Measurements from ENCODE around the gene IDS.
"Not testable (repeated sequence)": the region's sequence is repeated elsewhere in the genome, so short reads cannot be mapped to it uniquely, and the experiment has no call there.

Gene IDS

GRCh38 chrX:149527705-149528104 is 22.6 kb upstream of the IDS start:
- no peak for DNase-seq (ENCODE audit: low read depth)

- DNase-seq (ENCODE audit: low read depth), result not testable (repeated sequence)
Observed at GRCh38 chrX:149526318-149527033, 21.4 kb upstream of the IDS start.

GRCh38 chrX:149525903-149526302 is 20.8 kb upstream of the IDS start:
- not testable (repeated sequence) for DNase-seq (ENCODE audit: low read depth)

- not testable (repeated sequence) for DNase-seq (ENCODE audit: low read depth)
Observed at GRCh38 chrX:149525389-149525788, 20.3 kb upstream of the IDS start.

DNA sequence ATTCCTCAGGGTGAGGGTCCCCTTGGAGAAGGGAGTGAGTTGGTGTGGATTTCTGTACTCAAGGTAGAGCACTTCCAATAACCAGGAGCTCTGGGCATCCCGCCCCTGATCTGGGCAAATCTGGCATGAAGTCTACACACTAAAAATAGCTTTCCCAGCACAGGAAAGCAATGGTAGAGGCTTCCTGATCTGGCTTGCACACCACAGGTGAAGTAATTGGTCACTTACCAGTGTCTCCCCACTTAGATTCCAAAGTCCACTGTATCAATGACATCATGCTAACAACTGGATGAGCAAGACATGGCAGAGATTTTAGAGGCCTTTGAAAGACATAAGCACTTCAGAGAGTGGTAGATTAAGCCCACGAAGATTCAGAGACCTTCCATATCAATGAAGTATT is 17.8 kb upstream of the IDS start:
- DNase-seq (ENCODE audit: low read depth), result no peak

- DNase-seq (ENCODE audit: low read depth), result no peak
Observed at GRCh38 chrX:149521438-149521837, 16.3 kb upstream of the IDS start.

DNA sequence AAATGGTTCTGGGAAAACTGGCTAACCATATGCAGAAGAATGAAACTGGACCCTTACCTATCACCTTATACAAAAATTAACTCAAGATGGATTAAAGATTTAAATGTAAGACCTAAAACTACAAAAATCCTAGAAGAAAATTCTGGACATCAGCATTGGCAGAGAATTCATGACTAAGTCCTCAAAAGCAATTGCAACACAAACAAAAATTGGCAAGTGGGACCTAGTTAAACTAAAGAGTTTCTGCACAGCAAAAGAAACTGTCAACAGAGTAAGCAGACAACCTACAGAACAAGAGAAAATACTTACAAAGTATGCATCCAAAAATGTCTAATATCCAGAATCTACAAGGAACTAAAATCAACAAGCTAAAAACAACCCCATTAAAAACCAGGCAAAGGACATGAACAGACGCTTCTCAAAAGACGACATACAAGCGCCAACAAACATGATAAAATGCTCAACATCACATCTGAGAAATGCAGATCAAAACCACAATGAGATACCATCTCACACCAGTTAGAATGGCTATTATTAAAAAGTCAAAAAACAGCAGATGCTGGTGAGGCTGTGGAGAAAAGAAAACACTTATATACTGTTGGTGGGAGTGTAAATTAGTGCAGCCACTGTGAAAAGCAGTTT is 15.7 kb upstream of the IDS start:
- not testable (repeated sequence) for DNase-seq (ENCODE audit: low read depth)

DNA sequence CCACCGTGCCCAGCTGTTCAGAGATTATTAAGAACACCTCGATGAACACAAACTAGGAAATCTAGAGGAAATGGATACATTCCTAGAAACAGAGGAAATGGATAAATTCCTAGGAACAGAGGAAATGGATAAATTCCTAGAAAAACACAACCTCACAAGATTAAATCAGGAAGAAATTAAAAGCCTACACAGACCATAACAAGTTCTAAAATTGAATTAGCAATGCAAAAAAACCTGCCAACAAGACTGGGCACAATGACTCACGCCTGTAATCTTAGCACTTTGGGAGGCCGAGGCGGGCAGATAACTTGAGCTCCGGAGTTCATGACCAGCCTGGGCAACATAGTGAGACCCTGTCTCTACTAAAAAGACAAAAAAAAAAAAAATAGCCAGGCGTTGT is 13.1 kb upstream of the IDS start:
- no peak for DNase-seq (ENCODE audit: low read depth)

DNA sequence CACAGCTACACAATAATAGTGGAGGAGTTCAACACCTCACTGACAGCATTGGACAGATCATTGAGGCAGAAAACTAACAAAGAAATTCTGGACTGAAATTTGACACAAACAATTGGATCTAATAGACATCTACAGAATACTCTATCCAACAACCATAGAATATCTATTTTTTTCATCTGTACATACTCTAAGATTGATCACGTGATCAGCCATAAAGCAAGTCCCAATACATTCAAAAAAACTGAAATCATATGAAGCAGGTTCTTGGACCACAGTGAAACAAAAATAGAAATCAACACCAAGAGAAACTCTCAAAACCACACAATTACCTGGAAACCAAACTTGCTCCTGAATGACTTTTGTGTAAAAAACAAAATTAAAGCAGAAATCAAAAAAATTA is 12.2 kb upstream of the IDS start:
- no peak for DNase-seq (ENCODE audit: low read depth)

DNA sequence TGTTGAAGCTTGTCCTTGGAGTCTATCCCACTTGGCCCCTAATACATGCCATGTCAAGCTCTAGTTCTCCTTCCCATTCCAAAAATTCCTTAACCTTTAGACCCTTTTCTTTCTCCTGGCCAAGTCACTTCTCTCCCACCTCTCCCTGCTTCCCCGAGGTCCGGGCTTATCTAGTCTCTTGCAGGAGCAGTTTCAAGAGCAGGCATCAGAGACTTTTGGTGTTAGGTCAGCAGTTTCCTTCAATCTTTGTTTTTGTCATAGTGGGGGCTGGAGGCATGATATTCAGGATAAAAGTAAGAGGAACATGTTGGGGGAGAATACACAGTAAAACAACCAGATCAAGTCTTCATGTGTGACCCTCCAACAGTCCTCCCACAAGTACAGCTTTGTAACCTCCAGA is 11.5 kb upstream of the IDS start:
- no peak for DNase-seq (ENCODE audit: low read depth)

GRCh38 chrX:149515954-149516602 is 11.0 kb upstream of the IDS start:
- no peak for DNase-seq (ENCODE audit: low read depth)

DNA sequence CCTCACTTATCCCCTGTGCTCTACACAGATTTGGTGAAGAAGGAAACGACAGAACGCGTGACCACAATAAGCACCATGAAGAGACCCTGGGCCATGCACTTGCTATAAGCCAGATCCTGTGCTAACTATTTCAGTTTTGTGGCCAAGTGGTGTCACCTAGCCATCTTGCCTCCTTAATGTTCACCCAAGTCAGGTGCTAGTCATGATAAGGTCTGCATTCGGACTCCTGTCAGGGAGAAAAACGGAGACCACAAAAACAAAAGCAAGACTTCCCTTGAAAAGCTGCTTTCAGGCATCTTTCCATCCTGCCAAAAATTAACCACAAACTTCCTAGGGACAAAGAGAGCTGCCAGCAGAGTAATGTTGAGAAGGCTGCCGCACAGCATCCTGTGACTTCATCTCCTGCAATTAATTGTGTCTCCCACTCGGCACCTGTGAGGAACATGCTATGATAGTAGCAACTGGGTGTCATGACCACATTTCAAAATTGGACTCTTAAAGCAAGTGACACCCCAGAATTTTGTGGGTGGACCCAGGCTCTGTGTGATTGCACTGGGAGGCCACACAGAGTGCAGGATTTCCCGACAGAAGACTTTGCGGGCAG is 8.8 kb upstream of the IDS start:
- no peak for DNase-seq (ENCODE audit: low read depth)

DNA sequence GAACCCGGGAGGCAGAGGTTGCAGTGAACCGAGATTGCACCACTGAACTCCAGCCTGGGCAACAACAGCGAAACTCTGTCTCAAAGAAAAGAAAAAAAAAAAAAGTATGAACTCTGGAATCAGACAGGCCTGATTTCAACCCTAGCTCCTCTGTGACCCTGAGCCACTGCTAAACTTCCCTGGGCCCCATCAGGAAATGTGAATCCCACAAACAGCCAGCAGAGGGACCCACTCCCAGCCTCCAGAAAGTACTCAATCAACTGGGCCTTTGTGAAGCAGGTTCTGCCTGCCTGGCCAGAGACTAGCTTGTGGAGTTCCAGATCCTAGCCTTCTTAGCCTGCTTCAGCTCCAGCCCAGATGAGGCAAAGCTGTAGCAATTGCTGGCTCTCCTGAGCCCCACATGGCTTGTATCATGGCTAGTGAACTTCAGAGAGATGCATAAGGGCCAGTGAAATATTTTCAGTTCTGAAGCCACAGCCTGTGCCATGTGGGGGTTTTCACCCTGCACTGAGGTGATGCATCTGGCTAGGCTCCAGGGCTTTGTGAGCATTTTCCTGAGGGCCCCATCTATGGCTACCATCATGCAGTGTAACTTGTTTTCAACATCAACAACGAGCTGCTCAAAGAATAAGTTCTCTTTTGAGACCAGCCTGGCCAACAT is 7.2 kb upstream of the IDS start:
- no peak for DNase-seq (ENCODE audit: low read depth)

- DNase-seq (ENCODE audit: low read depth), result no peak
Observed at GRCh38 chrX:149511081-149511480, 6.0 kb upstream of the IDS start.

GRCh38 chrX:149510386-149510785 is 5.3 kb upstream of the IDS start:
- DNase-seq (ENCODE audit: low read depth), result no peak

DNA sequence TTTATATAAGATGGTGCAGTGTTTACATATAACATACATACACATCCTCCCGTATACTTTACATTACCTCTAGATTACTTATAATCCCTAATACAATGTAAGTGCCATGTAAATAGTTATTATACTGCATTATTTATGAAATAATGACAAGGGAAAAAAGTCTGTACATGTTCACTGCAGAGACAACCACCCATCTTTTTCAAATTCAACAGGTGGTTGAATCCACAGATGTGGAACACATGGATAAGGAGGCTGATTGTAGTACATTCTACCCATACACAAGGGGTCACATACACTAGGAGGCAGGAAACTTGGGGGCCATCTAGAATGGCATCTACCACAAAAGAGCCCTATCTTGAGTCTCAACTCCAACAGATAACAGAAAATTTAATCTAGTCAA is 3.4 kb upstream of the IDS start:
- DNase-seq (ENCODE audit: low read depth), result no peak

DNA sequence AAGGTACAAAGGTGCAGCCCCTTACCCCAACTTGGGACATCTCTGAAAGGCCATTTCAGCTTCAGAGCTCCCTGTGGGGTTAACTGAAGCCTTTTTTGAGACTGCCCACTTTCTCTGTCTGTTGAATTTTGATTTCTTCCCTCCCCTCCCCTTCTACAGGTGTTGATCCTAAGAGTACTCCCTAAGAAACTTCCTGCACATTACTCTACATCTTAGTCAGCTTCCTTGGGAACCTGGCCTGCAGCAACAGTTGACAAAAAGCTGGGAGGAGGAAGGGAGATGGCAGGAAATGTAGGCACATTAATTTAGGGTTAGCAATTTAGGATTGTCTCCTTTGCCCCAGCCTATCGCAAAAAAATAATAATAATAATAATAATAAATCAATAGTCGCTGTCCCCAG is 1.2 kb upstream of the IDS start:
- no peak for DNase-seq (ENCODE audit: low read depth)

DNA sequence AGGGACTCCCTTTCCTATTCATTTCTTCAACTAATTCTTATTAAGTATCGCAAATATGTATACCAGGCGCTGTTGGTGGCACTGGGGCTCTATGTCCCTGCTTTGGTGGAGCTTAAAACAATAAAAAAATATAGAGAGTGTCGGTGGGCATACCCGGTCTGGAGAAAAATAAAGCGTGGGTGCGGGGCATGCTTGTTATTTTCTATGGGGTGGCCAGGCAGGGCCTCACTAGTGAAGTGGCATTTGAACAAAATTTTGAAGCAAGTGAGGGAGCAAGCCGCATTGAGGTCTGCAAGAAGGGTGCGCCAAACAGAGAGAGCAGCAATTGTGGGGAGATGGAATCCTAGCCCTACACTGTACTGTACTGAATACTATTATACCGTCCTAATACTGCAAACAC is 565 bp upstream of the IDS start:
- no peak for DNase-seq (ENCODE audit: low read depth)

GRCh38 chrX:149504226-149504914 is 736 bp downstream of the IDS start:
- DNase-seq (ENCODE audit: low read depth), result no peak

DNA sequence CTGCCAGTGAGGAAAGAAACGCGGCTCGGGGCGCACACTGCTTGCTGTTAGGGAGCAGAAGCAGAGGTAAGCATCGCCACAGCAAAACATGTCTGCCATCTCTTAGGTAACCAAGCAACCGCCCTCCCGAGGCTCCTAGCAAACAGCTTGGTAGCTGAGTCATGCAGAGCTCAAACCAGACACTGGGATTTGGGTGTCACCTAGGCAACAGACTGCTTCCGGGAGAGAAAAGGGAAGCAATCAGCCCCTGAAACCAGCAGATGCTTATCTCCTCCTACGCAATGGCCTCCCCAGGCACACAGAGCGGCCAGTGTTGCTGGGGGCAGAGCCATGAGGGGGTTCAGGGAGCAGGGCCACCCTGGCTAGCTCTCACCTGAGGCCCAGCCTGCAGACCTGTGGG is 1.7 kb downstream of the IDS start:
- not testable (repeated sequence) for DNase-seq (ENCODE audit: low read depth)

- not testable (repeated sequence) for DNase-seq (ENCODE audit: low read depth)
Observed at GRCh38 chrX:149502923-149503322, 2.2 kb downstream of the IDS start.

GRCh38 chrX:149499766-149500165 is 5.3 kb downstream of the IDS start:
- no peak for DNase-seq (ENCODE audit: low read depth)
